ENCODE data around the gene SECISBP2L. TPM values are rescaled to one million over a fixed set of nuclear protein-coding genes. Genes with fewer than 3 reads are reported as not detected.

Gene SECISBP2L
- total and polyA plus RNA-seq, 10 of the 15 experiments (the other 5 are each of a cell fraction or from before 2014, with no cell fraction given) = 1.4 to 24.2 (median 10.4) TPM

- TF ChIP-seq ZNF592 (IDR thresholded peaks at IDR 0.05) (no peak), ZBTB11 (CRISPR knock-in tag; IDR thresholded peaks at IDR 0.05) (no peak), ZBTB4 (CRISPR knock-in tag; IDR thresholded peaks at IDR 0.05) (no peak), CHD4 (IDR thresholded peaks at IDR 0.05) (no peak), CBX3 (IDR thresholded peaks at IDR 0.05; ENCODE audit: borderline replicate concordance, low read depth) (no peak), STAT1 (conservative IDR thresholded peaks at IDR 0.05) (no peak; the same call in 1 of the 2 replicates), SKIL (IDR thresholded peaks at IDR 0.05; ENCODE audit: low read depth, poor library complexity, severe bottlenecking) (no peak), FOS (IDR thresholded peaks at IDR 0.05; ENCODE audit: borderline replicate concordance, extremely low read depth, insufficient read length) (no peak), SREBF1 (IDR thresholded peaks at IDR 0.05; ENCODE audit: low read length) (no peak), MAX (IDR thresholded peaks at IDR 0.05; ENCODE audit: low read depth, low read length) (0 out of 2 replicates have a peak, but pooled peaks have one; percentile 27)
These were observed 70.5 kb downstream of the SECISBP2L start (continued) for GRCh38 chr15:48975472-48976419.

All from GM12878 (cell line).